ENCODE data around the gene THADA.
"Not testable (repeated sequence)": the region's sequence is repeated elsewhere in the genome, so short reads cannot be mapped to it uniquely, and the experiment has no call there.

The THADA gene

GRCh38 chr2:43192744-43193651, 402.8 kb downstream of the THADA start:
- DNase-seq (ENCODE audit: low read depth in 2 of 3, low spot score in 2 of 3): no peak

GRCh38 chr2:43191947-43192516, 403.8 kb downstream of the THADA start:
- DNase-seq (ENCODE audit: low read depth in 2 of 3, low spot score in 2 of 3): no peak

DNA sequence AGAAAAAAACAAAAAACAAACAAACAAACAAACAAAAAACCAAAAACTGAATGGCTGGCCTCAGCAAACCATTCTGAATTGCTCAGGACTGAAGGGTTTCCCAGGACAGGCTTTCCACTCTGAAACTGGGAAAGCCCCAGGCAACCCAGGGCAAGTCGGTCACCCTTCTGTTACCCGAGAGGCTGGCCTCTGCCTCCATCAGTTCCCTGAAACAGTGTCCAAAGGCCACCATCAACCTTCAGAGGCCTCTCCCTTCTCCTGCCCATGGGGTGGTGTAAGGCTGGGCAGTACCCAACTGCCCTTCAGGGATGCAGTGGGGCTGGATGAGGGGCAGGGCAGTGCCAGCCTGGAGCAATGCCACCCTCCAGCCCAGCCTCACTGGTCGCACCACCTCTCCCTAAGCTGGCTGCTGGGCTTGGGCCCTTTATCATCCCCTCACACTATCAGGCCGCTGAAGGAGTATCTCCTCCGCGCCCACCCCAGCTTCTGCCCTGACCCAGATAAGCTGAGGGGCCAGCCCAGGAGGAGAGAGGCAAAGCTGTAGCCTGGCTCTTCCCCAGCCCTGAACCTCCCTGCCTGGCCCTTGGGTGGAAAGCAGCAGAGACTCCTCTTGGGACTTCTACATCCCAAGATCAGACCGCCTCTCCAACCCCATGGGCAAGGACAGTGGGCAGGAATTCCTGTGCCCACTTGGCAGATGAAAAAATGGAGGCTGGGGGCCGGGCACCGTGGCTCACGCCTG, 405.4 kb downstream of the THADA start:
- DNase-seq (ENCODE audit: low read depth in 2 of 3, low spot score in 2 of 3): no peak

DNA sequence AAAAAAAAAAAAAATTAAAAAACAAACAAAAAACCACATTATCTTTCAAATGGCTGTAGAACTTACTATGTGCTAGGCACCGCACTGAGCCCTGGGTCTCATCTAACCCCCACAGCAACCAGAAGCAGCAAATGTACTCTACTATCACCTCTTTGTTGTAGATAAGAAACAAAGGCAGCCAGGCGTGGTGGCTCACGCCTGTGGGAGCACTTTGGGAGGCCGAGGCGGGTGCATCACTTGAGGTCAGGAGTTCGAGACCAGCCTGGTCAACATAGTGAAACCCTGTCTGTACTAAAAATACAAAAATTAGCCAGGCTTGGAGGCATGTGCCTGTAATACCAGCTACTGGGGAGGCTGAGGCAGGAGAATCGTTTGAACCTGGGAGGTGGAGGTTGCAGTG, 406.0 kb downstream of the THADA start:
- DNase-seq (ENCODE audit: low read depth in 2 of 3, low spot score in 2 of 3): not testable (repeated sequence)

DNA sequence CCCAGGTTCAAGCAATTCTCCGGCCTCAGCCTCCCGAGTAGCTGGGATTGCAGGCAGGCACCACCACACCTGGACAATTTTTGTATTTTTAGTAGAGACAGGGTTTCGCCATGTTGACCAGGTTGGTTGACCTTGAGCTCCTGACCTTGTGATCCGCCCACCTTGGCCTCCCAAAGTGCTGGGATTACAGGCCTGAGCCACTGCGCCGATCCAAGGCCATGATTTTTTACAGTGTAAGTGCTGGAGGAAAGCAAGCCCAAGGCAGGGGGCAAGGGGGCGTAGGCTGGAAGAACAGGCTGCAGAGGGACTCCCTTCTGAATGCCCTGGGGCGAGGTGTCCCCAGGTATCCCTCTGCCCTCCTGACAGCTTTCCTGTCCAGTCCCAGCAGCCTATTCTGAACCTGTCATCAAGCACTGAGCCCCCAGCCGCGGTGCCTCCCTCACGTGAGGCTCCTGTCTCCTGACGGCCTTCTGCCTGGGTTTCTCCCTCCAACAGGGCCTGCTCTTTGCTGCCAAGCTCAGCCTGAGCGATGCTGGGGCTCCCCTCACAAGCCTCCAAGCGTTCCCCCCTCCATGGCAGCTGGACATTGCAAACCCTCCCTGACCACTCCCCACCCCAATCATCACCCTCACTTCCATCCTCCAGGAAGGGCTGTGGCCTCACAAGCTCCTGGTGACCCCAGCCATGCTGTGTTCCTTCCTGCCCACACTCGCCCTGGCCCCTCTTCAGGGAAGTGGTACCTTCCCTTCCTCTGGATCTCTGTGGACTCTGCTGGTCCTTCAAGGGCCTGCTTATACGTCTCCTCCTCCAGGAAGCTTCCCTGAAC, 407.1 kb downstream of the THADA start:
- no peak for DNase-seq (ENCODE audit: low read depth in 2 of 3, low spot score in 2 of 3)

- no peak for DNase-seq (ENCODE audit: low read depth in 2 of 3, low spot score in 2 of 3)
Measured at GRCh38 chr2:43186679-43187374, 409.0 kb downstream of the THADA start.

GRCh38 chr2:43186321-43186678, 409.5 kb downstream of the THADA start:
- DNase-seq (ENCODE audit: low read depth in 2 of 3, low spot score in 2 of 3): no peak

DNA sequence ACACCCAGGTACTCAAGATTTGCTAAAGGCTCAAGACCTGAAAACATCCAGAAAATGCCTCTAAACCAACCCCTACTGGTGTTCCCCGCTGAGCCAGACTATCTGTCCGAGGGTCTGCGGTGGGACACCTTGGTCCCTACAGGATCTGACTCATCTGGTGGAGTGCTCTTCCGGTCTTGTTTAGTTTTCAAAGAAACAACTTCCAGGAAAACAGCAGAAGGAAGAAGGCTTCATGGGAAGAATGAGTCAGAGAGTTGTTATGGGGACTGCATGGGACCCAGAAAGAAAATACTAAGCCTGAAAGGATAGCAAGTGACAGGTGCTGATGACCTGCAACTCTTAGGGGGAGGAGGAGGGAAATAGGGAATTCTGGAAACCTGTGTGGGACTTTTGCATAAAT, 410.7 kb downstream of the THADA start:
- no peak for DNase-seq (ENCODE audit: low read depth in 2 of 3, low spot score in 2 of 3)

DNA sequence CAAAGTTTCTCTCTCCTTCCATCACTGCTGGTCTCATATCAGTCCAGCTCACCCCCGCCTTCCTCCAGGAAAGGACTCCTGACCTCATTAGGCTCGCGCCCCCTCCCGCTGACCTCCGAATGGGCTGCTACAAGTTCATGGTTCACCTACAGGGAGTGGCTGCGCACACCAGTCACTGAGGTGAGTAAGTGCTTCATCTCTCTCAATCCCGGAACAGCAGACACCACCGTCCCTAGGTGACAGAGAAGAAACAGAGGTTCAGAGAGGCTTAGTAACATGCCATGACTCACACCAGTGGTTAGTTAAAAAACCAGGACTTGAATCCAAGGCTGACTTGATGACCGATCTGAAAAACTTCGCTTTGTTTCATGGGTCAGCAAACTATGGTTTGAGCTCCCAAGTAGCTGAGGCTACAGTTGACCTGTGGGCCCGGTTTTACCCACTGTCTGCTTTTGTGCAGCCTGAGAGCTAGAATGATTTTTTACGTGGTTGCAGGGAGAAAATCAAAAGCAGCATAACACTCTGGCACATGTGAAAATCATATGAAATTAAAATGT, 411.4 kb downstream of the THADA start:
- no peak for DNase-seq (ENCODE audit: low read depth in 2 of 3, low spot score in 2 of 3)

DNA sequence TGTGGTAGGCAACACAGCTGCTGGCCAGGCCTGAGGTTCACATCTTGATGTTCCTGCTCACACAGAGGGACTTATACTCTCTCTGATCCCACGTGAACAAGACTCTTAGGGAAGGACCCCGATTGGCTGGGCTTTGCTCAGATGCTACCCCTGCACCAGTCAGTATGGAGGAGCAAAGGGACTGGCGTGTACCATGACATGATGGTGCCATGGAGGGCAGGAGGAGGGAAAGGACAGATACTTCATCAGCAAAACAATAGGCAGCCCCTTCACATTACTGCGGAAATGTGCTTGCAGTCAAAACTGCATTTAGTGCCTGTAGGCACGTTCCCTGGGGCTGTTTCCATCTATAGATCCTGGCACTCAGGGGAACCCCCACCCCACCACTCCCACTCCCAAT, 412.1 kb downstream of the THADA start:
- no peak for DNase-seq (ENCODE audit: low read depth in 2 of 3, low spot score in 2 of 3)

DNA sequence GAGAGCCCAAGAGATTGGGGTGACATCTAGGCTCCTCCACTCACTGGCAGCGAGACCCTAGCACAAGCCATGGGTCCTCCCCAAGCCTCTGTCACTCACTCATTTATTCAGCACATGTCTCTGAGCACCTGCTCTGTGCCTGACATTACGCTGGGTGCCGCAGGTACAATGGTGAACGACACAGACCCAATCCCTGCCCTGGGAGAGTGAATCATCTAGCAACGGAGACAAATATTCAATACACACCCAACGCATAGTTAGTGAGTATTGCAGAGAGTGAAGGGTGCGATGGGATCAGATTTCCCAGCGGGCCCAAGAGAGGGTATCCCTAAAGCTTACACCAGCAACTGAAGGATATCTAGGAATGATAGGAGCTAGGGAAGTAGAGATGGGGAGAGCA, 414.9 kb downstream of the THADA start:
- no peak for DNase-seq (ENCODE audit: low read depth in 2 of 3, low spot score in 2 of 3)

All from activated CD8-positive, alpha-beta memory T cell treated with anti-CD3 and anti-CD28 coated beads for 48 hours (primary cell).